ENCODE measurements around the gene KCNN1. TPM values are rescaled to one million over a fixed set of nuclear protein-coding genes. Genes with fewer than 3 reads are reported as not detected.

The KCNN1 gene
- total and polyA plus RNA-seq, 11 donors: 0.03 to 0.27 (median 0.07) TPM; not detected in 7

DNA sequence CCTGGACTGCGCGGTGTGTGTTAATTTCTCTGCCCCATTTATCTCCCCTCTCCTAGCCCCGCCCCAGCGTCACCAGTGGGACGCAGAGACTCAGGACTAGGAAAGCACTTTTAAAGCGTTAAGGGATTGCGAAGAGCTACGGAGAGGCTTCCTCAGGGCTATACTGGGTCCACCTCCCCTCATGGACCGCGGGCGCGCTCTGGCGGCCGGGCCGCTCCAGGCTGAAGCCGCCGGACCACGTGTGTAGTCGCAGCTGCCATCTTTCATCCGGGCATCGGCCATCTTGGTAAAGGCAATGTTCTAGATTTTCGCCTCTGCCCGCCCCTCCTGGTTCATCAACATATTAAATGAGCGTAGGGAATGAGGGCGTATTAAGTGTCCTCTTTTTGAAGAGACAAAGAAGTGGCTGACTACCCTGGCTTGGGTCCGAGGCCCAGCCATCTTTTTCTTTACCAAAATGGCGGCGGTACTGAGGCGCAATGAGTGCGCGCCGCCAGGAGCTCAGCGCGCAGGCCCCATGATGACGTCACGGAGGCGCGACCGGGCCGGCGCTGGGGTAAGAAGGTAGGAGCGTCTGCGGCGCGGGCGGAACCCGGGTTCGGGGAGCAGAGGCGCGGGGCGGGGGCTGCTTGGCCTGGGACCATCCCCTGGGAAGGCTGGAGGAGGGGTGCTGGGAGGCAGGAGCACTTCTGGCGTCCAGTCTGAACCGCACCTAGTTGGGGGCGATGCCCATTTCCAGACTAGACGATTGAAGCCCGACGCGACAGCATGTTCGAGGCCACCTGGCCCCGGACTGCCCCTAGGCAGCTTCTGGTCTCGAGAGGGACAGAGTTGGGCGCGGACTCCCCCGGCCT lies 34.2 kb upstream of the KCNN1 start, which contains the start of gene CCDC124:
Gene CCDC124 (plus strand): TSS at position 531 of the 854 bp plus-strand sequence. CDS start 3,406 bp downstream, outside the sequence.
- WGBS, 4 donors: 0% methylated on average over 51 to 64 of the region's 64 CpGs
- DNase-seq: peak; percentile 91 to 96 (median 92)
- Histone ChIP-seq H3K36me3 (peaks cover 0 to 13% (median 7%) of the 10 kb centered on the region in 9 donors), H3K4me3 (peak within 1 kb of the TSS; percentile 65 to 99 (median 88)), H3K9me3 (no peaks in the 10 kb centered on the region), H3K4me1 (peaks cover 0 to 22% (median 14%) of the 10 kb centered on the region in 12 donors), H3K27ac (peak within 1 kb of the TSS in 11 of 12 donors; percentile 65 to 92 (median 87)), H3K27me3 (no peaks in the 10 kb centered on the region)
- peak; percentile 95 to 99 (median 96) for ATAC-seq
- TF ChIP-seq, protein P1, sequence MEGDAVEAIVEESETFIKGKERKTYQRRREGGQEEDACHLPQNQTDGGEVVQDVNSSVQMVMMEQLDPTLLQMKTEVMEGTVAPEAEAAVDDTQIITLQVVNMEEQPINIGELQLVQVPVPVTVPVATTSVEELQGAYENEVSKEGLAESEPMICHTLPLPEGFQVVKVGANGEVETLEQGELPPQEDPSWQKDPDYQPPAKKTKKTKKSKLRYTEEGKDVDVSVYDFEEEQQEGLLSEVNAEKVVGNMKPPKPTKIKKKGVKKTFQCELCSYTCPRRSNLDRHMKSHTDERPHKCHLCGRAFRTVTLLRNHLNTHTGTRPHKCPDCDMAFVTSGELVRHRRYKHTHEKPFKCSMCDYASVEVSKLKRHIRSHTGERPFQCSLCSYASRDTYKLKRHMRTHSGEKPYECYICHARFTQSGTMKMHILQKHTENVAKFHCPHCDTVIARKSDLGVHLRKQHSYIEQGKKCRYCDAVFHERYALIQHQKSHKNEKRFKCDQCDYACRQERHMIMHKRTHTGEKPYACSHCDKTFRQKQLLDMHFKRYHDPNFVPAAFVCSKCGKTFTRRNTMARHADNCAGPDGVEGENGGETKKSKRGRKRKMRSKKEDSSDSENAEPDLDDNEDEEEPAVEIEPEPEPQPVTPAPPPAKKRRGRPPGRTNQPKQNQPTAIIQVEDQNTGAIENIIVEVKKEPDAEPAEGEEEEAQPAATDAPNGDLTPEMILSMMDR (IDR thresholded peaks at IDR 0.05): peak; percentile 68 to 90 (median 78)
- TF ChIP-seq POLR2A (IDR thresholded peaks at IDR 0.05): peak in 1 of 2 donors; percentile 84
- intact Hi-C loops (cut with DNase I): loop anchor here in 9 of 10 donors (1.0 to 10.0 kb wide), 7 partner anchors 70 to 122 kb away; partner anchors contain the start of gene RPL18A (in 7 of the 9)

DNA sequence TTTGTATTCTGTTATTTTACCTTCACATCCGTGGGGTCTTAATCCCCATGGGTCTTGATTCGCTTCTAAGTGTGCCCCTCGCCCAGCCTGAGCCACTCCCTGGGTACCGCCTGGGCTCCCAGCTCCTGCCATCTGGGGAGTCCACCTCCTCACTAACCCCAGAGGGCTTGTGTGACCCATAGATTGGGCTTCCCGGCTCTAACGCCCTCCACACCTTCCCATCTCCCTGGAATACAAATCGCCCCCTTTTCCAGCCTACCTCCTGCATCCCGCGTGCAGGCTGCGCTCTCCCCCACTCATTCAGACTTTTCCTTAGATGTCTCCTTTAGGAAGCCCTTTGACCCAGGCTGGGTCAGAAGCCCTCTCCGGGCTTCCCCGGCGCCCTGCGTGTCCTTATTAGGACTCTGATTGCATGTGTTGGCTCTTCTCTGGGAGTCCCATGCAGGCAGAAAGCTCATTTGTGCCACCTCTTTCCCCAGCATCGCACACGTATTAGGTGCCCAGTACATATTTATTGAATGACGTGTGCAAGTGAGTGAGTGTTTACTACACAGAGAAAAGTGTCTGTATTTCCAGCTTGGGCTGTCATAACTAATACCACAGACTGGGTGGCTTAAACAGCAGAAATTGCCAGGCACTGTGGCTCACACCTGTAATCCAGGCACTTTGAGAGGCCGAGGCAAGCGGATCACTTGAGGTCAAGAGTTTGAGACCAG lies 33.3 kb upstream of the KCNN1 start:
- WGBS, 4 donors: 18 to 25% (median 25%) methylated on average over 19 of the region's 19 CpGs
- no peak for TF ChIP-seq POLR2A (IDR thresholded peaks at IDR 0.05)
- TF ChIP-seq, protein P1 (IDR thresholded peaks at IDR 0.05): no peak
- H3K27me3 ChIP-seq: no peaks in the 10 kb centered on the region
- peaks cover 0 to 18% (median 11%) of the 10 kb centered on the region in 9 donors for H3K36me3 ChIP-seq
- intact Hi-C loops (cut with DNase I): loop anchor here in 5 of 10 donors (2.0 to 10.0 kb wide), 4 partner anchors 71 to 121 kb away; partner anchors contain the start of gene RPL18A (in 3 of the 5)
- DNase-seq: no peak
- H3K4me1 ChIP-seq: peaks cover 0 to 22% (median 14%) of the 10 kb centered on the region in 12 donors
- H3K9me3 ChIP-seq: no peaks in the 10 kb centered on the region
- no peak for ATAC-seq
- H3K27ac ChIP-seq: peak overlapping the region in 6 of 12 donors; percentile 77 to 91 (median 88)
- H3K4me3 ChIP-seq: peak overlapping the region; percentile 65 to 99 (median 88)

DNA sequence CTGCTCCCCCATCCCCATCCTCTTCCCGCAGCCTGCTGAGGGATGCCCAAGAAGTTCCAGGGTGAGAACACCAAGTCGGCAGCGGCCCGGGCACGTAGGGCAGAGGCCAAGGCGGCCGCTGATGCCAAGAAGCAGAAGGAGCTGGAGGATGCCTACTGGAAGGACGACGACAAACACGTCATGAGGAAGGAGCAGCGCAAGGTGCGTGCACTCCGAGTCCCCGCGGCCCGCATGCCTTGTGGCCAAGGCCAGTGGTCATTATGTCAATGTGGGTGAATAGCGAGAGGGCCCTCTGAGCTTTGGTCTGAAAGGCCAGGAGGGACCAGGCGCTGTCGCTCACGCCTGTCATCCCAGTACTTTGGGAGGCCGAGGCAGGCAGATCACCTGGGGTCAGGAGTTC lies 30.5 kb upstream of the KCNN1 start:
- Histone ChIP-seq H3K9me3 (no peaks in the 10 kb centered on the region), H3K27ac (no peak overlapping the region), H3K4me1 (peaks cover 0 to 22% (median 14%) of the 10 kb centered on the region in 12 donors), H3K36me3 (peaks cover 0 to 41% (median 22%) of the 10 kb centered on the region in 9 donors), H3K4me3 (no peak overlapping the region), H3K27me3 (no peaks in the 10 kb centered on the region)
- 90 to 93% (median 92%) methylated on average over 21 of the region's 21 CpGs for WGBS, 4 donors
- intact Hi-C loops (cut with DNase I): loop anchor here in 2 of 10 donors (5.0 to 10.0 kb wide), 2 partner anchors 118 to 121 kb away; no protein-coding TSS in a partner anchor
- DNase-seq: no peak
- TF ChIP-seq, protein P1 (IDR thresholded peaks at IDR 0.05): no peak
- no peak for TF ChIP-seq POLR2A (IDR thresholded peaks at IDR 0.05)
- no peak for ATAC-seq
